Fibroblast of gingiva (primary cell): ENCODE results near the gene NACC2.
"Not testable (repeated sequence)": the region's sequence is repeated elsewhere in the genome, so short reads cannot be mapped to it uniquely, and the experiment has no call there.

ENCODE experiments used
- DNase-seq: peaks from one replicate; pipeline ENCODE4 v3.0.0-alpha.2; 2011; ENCODE audit warnings: low read depth

Gene NACC2

GRCh38 chr9:136044971-136045594 lies 50.0 kb downstream of the NACC2 start:
- DNase-seq: no peak

GRCh38 chr9:136044207-136044970 lies 50.7 kb downstream of the NACC2 start:
- no peak for DNase-seq

GRCh38 chr9:136043441-136043991 lies 51.6 kb downstream of the NACC2 start:
- DNase-seq: no peak

- DNase-seq: no peak
Observed at GRCh38 chr9:136042541-136042940, 52.5 kb downstream of the NACC2 start.

GRCh38 chr9:136040848-136041247 lies 54.2 kb downstream of the NACC2 start:
- not testable (repeated sequence) for DNase-seq

GRCh38 chr9:136039488-136039887 lies 55.6 kb downstream of the NACC2 start:
- no peak for DNase-seq

GRCh38 chr9:136036848-136037247 lies 58.2 kb downstream of the NACC2 start:
- DNase-seq: no peak

- DNase-seq: no peak
Observed at GRCh38 chr9:136036050-136036449, 59.0 kb downstream of the NACC2 start.

GRCh38 chr9:136031741-136032730 lies 63.1 kb downstream of the NACC2 start:
- DNase-seq: peak; percentile 12

GRCh38 chr9:136031094-136031493 lies 64.0 kb downstream of the NACC2 start:
- no peak for DNase-seq

GRCh38 chr9:136029556-136029955 lies 65.5 kb downstream of the NACC2 start:
- no peak for DNase-seq

GRCh38 chr9:136028760-136029470 lies 66.2 kb downstream of the NACC2 start:
- DNase-seq: no peak

- not testable (repeated sequence) for DNase-seq
Observed at GRCh38 chr9:136026943-136027289, 68.2 kb downstream of the NACC2 start.

GRCh38 chr9:136026266-136026942 lies 68.7 kb downstream of the NACC2 start:
- no peak for DNase-seq

- no peak for DNase-seq
Observed at GRCh38 chr9:136025481-136025880, 69.6 kb downstream of the NACC2 start.

GRCh38 chr9:136024696-136025316 lies 70.3 kb downstream of the NACC2 start:
- no peak for DNase-seq

- peak; percentile 25 for DNase-seq
Observed at GRCh38 chr9:136024286-136024685, 70.8 kb downstream of the NACC2 start.

GRCh38 chr9:136023410-136024225 lies 71.5 kb downstream of the NACC2 start:
- peak; percentile 72 for DNase-seq

- DNase-seq: no peak
Observed at GRCh38 chr9:136022731-136023409, 72.2 kb downstream of the NACC2 start.
